HG03097 (cell line): ENCODE measurements around the gene KLRD1.
"Not testable (repeated sequence)": the region's sequence is repeated elsewhere in the genome, so short reads cannot be mapped to it uniquely, and the experiment has no call there.

Experiments
- ATAC-seq: cut with Tn5 transposase; IDR thresholded peaks from one replicate; pipeline ENCODE4 v1.9.1; 2021; ENCODE audit not compliant: unreplicated experiment, low FRiP score

KLRD1 gene, protein sequence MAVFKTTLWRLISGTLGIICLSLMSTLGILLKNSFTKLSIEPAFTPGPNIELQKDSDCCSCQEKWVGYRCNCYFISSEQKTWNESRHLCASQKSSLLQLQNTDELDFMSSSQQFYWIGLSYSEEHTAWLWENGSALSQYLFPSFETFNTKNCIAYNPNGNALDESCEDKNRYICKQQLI

DNA sequence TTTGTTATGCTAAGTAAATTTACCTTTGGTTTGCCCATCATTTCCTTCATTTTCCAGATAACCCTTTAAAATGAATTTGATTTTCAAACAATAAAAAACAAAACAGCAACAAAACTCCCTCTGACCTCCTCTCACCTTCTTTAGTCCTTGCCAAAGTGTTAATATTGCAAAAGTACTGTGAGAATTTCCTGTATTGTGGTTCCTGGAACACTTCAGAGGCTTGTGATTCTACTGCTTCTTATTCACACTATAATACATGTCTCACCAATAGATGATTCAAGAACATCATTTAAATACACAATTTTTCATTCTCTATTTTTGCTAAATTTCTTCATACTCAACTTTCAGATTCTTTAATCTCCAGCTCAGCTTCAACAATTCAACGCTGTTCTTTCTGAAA is at the start of gene KLRD1:
Gene KLRD1, plus strand, starts transcription at position 241 of the 400 bp plus-strand sequence. CDS start 208 bp downstream, outside the sequence.
- no peak for ATAC-seq

DNA sequence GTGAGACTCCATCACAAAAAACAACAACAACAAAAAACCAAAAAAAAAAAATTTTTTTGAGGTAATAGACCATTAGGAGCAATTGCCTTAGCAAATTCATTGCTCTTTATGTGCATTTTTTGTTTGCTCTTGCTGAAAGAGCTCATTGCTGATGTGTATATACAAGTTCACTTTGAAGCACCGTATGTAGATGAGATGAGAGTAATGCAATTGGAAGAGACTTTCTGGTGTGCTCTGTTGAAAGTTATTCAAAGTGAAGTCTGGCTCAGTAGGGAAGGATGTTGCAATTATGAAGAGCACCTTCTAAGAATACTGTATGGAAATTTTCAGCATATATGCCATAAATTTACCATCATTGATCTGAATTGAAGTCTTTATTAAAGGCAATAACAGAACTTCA is 46.7 kb upstream of the KLRD1 start:
- ATAC-seq: no peak

DNA sequence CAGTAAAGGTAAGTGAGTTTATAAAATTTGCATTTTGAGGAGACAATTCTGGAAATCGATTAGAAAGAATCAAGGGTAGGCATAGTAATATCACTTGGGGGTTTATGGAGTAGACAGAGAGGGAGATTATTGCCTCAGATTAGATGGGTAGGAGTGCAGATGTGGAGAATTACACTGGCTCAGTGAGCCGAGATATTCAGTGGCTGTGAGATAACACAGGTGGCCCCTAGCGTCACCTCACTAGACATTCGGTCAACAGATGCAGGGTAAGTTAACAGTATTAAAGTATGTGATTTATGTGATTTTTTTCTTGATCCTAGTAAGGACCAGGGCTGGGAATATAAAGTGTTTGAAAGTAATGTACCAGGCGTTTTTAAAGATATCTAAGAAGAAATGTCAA is 39.6 kb upstream of the KLRD1 start:
- ATAC-seq: no peak

DNA sequence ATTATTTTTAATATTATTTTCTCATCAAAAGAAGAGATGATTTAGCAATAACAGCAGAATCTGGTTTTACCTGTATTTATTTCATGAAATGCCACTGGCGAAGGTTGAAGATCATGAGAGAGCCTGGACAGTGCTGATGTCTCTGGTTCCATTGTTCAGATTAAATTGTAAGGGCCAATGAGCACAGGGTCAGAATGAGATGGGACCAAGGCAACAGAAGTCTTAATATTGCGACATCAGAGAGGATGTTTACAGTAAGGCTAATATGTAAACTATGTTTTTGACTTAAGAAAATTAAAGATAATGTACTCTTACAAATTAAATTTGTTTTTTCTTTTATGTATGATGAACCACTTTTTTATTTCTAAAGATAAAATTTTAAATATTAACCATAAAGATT is 35.2 kb upstream of the KLRD1 start:
- no peak for ATAC-seq

DNA sequence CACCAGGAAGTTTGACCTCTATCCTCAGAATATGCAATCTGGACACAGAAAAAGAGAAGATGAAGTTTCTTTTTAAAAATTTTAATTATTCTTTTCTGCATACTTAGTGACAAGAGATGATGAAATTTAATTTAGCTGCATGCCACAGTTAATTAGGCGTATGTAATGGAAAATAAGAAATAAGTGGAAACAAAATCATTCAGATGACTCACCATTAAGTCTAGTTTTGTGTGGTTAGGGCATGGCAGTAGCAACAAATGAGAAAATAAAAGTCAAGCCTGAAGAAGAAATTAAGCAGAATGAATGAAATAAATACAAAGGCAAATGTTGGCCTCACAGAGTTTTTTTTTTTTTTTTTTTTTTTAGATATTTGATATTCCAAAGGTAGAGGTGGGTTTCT is 30.9 kb upstream of the KLRD1 start:
- ATAC-seq: no peak

DNA sequence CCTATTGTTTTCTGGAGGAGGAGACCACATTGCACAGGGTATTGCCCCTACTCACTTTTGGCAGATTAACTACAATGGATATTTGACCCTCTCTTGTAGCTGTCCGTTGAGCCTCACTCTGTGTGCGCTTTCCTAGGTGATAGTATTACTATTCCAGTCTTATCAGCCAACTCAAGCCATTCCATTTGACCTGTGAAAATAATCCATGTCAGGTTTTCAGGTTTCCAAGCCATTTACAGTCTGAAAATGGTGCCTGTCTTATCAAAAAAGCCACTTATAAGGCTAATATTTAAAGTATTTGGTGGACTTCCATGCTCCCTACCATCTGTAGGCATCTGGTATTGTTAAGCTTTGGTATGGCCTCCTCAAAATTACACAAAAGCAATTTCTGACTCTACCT is 29.6 kb upstream of the KLRD1 start:
- ATAC-seq: no peak

DNA sequence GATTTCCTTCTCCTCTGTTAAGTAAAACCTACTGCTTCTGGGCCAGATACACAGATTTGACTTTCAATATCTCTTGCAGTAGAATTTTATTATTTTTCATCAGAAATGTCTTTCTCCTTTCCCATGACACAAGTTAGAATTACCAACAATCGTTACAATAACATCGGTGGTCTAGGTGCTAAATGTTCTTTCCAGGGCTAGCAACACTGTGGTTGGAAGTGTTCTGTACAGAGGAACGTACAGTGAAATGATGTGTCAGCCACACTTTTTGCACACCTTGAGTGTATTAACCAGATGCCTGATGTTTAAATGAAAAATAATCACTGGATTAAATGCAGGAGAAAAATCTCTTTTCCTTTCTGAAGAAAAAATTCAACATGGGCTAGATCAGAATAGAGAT is 27.7 kb upstream of the KLRD1 start:
- ATAC-seq: no peak

DNA sequence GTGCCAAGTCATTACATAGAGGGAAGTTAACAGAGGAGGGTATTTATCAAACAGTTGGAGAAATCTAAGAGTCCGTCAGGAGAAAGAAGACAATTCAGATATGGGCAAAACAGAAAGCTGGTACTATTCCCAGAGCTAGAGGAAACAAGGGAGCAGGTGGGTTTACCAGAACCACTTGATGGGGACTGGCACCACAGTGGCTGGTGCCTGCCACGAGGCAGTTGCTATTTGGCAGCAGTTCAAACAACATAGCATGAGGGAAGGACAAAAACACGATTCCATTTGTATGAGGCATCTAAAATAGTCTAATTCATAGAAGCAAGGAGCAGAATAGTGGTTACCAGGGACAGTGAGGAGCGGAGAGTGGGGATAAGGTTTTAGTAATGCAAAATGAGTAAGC is 24.6 kb upstream of the KLRD1 start:
- ATAC-seq: no peak

DNA sequence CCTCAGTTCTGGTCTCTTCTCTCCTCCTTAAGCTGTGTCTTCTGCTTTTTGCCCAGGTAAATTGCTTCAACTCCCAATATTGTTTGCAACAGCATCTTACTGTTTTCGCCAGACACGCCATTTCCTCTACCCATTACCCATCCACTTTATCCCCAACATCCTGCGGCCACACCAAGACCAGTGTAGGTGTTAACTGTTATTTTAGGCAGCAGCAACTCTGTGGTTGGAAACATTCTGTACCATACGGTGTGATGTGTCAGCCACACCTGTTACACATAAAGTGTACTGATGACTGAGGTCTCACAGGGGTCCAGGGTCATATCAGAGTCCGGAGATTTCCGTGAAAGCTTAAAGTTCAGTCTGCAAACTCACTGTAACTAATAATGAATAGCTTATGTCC is 21.8 kb upstream of the KLRD1 start:
- ATAC-seq: no peak

DNA sequence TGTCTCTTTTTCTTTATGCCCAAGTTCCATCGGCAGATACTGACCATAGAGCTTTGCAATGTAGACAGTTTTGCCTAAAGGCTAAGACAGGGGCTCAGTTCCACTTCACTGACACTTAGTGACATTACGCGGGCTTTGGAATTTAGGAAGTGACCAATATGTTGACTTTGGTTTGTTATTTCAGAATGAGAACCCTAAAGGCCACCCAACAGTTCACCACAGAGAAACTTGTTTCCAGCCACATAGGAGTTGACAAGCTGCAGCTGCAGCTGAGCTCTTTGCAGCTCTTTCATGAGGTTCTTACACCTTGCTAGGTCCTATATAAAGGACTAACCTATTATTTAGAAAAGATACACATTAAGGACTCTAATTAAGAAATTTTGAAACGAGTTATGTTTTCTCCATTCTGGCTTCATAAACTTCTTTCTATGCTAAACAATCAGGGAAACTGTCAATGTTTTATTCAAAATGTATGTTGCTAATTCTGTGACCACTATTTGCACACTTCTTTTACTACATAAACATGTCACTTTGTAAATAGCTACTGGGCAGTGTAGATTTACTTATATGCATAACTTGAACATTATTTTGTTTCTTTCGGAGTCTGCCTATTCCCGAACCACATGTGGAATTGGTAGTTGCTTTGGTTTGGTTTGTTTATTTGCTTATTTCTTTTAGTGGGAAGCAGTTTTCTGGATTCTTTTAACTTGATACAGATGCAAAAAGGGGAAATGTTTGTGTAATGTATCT is 18.5 kb upstream of the KLRD1 start:
- ATAC-seq: no peak

DNA sequence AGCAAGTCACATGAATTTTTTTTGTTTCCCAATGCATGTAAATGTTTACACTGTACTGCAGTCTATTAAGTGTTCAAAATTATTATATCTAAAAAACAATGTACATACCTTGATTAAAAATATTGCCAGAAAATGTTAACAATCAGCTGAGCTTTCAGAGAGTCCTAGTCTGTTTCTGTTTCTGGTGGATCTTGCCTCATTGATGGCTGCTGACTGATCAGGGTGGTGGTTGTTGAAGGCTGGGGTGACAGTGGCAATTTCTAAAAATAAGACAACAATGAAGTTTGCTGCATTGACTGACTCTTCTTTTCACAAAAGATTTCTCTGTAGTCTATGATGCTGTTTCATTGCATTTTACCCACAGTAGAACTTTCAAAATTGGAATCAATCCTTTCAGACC is 16.6 kb upstream of the KLRD1 start:
- no peak for ATAC-seq

DNA sequence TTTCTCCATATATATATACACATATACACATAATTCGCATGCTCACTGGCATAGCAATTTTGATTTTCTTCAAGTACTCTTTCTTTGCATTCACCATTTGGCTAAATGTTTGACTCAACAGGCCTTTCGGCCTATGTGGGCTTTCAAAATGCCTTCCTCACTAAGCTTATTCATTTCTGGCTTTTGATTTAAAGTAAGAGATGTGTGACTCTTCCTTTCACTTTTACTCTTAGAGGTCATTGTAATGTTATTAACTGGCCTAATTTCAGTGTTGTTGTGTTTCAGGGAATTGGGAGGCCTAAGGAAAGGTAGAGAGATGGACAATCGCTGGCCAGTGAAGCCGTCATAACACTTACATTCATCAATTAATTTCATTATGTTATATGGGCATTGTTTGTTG is 14.5 kb upstream of the KLRD1 start:
- ATAC-seq: no peak

DNA sequence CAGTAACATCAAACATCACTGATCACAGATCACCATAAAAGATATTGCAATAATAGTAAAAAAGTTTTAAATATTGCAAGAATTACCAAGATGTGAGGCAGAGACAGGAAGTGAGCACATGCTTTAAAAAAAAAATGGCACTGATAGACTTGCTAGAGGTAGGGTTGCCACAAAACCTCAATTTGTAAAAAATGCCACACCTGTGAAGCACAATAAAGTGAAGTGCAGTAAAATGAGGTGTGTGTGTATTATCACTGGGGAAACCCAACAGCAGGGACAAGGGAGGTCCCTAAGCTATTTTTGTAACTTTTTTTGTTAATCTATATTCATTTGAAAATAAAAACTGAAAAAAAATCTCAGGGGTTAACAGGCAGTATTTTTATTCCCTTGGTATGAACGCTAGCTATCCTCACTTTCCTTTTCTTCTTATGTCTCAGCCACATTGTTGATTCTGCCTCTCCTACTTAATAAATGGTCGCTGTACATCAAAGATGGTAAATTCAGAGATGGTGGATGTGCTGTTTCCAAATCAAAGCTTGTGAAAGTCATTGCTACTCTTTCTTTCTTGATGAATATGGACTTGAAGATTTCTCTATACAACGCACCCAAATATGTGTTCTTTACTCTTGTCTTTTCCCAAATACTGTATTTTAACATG is 14.0 kb upstream of the KLRD1 start:
- ATAC-seq: no peak

DNA sequence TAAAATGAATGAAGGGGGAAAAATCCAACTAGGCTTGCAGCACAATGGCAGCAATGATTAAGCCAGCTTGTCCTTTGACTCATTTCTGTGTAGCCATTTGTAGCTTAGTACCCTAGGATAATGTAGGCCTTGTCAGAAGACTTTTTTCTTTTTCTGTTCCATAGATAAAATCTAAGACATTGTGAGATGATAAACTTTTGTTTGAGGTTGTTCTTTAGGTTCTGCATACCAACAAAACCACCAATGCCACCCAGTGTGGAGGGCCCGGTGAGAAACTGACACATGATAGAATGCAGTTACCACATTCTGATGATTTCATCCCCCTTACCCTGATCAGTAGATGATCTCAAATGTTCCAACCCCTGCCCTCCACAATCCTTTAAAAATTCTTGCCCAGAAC is 6.6 kb upstream of the KLRD1 start:
- no peak for ATAC-seq

DNA sequence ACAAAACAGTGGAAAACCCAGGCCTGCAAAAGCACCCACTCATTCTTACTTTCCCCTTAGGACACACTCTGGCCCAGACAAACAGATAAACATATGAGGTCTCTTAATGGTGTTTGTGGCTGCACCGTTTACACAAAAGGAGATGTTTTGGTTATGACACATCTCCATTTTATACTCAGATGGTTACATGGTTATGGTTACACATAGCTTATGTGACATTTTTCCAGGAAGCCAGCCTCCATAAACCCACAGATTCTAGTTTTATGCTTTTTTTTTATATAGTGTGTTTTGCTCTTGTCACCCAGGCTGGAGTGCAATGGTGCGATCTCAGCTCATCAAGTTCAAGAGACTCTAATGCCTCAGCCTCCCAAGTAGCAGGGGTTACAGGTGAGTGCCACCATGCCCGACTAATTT is 3.5 kb upstream of the KLRD1 start:
- no peak for ATAC-seq

DNA sequence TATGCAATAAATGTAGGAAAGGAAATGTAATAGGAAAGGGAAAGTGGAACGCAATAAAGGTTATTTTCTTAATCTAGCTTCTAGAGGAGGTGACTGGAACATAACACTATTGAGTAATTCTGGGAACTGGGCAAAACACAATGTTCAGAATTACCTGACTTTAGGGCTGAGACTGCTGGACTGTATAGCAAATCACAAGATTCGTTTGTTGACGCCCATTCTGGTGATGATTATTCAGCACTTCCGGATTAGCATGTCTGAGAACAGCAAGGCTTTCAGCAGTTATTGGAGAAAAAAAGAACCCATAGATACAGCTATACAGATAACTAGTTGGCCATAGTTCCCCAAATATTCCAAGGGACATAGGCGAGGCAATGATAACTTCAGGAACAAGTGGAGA is 2.3 kb upstream of the KLRD1 start:
- no peak for ATAC-seq

DNA sequence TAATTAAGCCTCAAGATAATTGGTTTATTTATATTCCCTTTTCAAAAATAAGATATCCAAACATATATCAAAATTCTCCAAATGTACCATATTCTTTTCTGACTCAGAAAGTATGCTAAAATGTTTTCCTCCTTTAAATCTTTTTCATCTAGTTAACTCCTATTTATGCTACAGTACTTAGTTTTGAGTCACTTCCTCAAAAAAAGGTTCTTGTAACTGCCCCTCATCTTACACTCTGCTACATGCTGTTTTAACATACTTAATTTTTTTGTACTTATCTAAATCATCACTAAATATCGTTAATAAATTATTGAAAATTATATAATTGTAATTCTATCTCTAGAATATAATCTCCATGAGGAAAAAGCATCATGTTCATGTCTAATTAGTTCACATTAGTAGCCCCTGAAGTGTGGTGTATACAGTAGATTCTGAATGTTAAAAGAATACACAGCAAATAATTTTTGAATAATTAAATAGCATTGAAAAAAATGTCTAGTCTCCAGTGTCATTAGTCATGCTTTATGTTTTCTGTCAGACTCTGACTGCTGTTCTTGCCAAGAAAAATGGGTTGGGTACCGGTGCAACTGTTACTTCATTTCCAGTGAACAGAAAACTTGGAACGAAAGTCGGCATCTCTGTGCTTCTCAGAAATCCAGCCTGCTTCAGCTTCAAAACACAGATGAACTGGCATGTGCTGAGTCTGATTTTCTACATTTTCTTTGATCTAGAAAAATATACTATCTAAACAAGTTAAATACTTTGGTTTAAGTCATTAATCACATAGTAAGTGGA is 3.5 kb downstream of the KLRD1 start:
- no peak for ATAC-seq

DNA sequence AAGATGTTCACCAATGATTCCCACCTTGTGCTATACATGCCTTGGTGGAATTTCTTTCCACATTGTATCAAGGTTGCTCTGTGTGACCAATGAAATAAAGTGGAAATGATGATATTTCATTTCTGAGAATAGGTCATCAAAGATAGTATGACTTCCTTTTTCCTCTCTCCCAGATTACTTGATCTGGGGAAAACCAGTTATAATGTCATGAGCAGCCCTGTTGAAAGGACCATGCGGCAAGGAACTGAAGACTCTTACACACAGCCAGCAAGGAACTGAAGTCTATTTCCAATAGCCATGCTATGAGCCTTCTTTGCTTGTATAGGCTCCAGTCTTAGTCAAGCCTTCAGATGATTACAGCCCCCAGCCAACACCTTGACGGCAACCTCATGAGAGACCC is 11.7 kb downstream of the KLRD1 start:
- ATAC-seq: no peak

DNA sequence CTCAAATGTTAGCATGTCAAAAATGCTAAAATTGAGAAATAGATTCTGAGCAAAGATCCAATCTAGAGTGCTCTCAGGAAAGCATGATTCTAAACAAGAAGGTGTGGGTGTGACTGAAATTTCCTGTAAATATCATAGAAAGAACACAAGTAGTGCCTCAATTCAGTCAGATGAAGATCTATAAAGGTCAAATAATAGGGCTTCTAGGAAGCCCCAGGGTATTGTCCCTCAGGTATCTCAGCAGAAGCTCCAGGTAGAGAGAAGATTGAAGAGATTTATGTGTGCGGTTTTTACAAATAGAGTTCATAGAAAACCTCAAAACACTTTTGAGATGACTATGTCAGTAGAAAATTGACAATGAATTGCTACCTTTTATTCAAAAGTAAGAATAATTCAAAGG is 13.0 kb downstream of the KLRD1 start:
- ATAC-seq: no peak

DNA sequence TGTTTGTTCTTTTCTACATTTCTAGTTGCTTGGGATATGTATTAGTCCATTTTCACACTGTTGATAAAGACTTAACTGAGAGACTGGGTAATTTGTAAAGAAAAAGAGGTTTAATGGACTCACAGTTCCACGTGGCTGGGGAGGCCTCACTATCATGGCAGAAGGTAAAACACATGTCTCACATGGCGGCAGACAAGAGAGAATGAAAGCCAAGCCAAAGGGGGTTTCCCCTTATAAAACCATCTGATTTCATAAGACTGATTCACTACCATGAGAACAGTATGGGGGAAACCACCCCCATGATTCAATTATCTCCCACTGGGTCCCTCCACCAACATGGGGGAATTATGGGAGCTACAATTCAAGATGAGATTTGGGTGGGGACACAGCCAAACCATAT is 21.0 kb downstream of the KLRD1 start:
- not testable (repeated sequence) for ATAC-seq

DNA sequence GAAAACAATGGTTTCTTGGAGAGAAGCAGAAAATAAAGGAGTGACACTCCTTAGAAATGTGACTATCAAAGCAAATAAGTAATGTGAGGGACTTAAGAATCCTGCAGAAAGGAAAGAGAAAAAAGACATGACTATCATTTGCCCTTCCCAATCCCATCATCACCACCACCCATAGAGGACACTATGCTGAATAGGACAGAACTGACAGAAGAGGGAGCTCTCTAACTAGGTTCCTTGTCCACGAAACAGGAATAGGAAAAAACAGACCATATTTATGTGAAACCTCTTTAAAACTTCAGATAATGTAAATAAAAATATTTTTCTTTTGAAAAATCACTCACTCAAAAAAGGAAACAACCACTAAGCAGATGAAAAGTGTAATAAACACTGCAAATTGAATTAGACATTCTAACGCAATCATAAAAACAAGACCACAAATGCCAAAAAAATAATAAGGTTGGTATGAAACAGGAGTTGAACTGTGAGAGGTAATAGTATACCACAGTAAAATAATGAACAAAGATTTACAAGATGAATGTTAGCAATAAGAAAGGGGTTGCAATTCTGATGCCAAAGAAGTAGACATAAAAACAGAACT is 24.1 kb downstream of the KLRD1 start:
- no peak for ATAC-seq
